ENCODE results near the gene SPECC1L. TPM values are rescaled to one million over a fixed set of nuclear protein-coding genes. Genes with fewer than 3 reads are reported as not detected.
A peak's percentile ranks its signal among the peaks of the same experiment; 100 is the strongest.

Gene SPECC1L
- total RNA-seq, 6 donors from 2014 or later: 37.7 to 80.6 (median 62.3) TPM

DNA sequence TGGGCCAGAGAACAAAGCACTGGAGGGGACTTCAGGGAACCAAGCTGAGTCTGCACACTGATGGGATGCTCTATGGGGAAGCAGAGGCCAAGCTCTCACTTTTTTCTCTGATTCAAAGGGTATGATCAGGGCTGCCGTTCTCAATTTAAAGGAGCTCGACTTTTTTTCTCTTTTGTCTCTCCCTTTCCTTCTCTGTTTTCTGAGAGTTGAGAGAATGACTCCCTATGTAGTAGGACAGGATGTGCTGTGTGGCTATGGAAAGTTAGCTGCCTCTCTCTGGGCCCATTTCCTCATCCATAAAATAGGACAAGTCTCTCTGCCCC is 164.7 kb downstream of the SPECC1L start:
- H3K27me3 ChIP-seq: no peaks in the 10 kb centered on the region
- no peak for DNase-seq
- ATAC-seq (ENCODE audit: low FRiP score in 2 of 2): no peak
- TF ChIP-seq EP300 (IDR thresholded peaks at IDR 0.05) (no peak), POLR2A (IDR thresholded peaks at IDR 0.05) (no peak)
- TF ChIP-seq, protein P1, sequence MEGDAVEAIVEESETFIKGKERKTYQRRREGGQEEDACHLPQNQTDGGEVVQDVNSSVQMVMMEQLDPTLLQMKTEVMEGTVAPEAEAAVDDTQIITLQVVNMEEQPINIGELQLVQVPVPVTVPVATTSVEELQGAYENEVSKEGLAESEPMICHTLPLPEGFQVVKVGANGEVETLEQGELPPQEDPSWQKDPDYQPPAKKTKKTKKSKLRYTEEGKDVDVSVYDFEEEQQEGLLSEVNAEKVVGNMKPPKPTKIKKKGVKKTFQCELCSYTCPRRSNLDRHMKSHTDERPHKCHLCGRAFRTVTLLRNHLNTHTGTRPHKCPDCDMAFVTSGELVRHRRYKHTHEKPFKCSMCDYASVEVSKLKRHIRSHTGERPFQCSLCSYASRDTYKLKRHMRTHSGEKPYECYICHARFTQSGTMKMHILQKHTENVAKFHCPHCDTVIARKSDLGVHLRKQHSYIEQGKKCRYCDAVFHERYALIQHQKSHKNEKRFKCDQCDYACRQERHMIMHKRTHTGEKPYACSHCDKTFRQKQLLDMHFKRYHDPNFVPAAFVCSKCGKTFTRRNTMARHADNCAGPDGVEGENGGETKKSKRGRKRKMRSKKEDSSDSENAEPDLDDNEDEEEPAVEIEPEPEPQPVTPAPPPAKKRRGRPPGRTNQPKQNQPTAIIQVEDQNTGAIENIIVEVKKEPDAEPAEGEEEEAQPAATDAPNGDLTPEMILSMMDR (IDR thresholded peaks at IDR 0.05): no peak
- H3K36me3 ChIP-seq: peaks cover 0 to 6% (median 0%) of the 10 kb centered on the region in 4 donors
- WGBS, 2 donors: 92 to 93% methylated on average over 2 of the region's 2 CpGs
- H3K4me3 ChIP-seq: no peak overlapping the region
- peaks cover 46 to 56% (median 49%) of the 10 kb centered on the region in 4 donors for H3K4me1 ChIP-seq
- no peaks in the 10 kb centered on the region for H3K9me3 ChIP-seq
- peak overlapping the region; percentile 69 to 85 (median 80) for H3K27ac ChIP-seq

DNA sequence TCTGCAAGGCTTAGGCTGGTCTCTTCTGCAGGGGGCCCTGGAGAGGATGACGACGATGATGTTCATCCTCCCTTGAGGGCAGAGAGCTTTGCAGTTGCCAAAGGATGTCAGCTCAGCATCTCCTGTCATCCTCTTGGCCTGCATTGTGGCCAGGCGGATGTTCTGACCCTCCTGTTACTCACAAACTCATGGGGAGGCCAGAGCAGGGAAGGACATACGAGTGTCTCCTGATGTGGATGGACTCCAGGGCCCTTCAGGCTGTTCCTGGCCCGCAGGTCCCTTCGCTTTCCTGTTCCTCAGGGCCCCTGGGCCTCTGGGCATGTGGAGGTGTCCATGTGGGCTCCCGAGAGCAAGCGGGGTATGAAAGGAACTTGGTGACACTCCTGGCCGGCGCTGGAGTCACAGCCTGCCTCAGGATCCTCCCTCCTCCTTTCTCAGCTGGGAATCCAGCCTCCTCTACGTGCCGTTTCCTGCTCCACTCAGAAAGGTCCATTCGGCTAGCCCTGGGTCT is 165.3 kb downstream of the SPECC1L start:
- WGBS, 2 donors: 83 to 85% methylated on average over 7 to 11 of the region's 13 CpGs
- no peak for TF ChIP-seq POLR2A (IDR thresholded peaks at IDR 0.05)
- TF ChIP-seq POLR2AphosphoS5 (IDR thresholded peaks at IDR 0.05): no peak
- no peak for TF ChIP-seq EP300 (IDR thresholded peaks at IDR 0.05)
- TF ChIP-seq, protein P1 (IDR thresholded peaks at IDR 0.05): no peak
- H3K4me1 ChIP-seq: peaks cover 42 to 50% (median 47%) of the 10 kb centered on the region in 4 donors
- no peaks in the 10 kb centered on the region for H3K9me3 ChIP-seq
- DNase-seq: no peak
- H3K36me3 ChIP-seq: peaks cover 0 to 6% (median 3%) of the 10 kb centered on the region in 4 donors
- H3K27me3 ChIP-seq: no peaks in the 10 kb centered on the region
- H3K4me3 ChIP-seq: no peak overlapping the region
- peak in 1 of 2 donors; percentile 12 for ATAC-seq (ENCODE audit: low FRiP score in 2 of 2)
- H3K27ac ChIP-seq: peak overlapping the region in 3 of 4 donors; percentile 69 to 85 (median 83)

DNA sequence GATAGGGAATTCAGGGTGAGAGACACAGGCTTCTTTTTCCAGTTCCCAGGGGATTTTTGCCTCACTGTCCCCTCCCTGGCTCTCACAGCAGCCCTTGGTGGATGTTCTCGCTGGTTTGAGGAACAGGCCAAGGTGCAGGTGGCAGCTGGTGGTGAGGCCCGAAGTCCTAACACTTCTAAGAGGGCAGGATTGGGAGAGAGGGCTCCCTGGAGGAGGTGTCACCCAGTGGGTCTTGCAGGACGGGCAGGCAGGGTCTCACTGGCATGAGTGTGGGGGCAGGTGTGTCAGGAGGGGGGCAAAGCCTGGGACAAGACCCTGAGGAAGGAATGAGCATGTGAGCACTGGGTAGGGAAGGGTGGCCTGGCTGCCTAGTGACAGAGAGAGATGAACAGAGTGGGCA is 165.9 kb downstream of the SPECC1L start:
- Histone ChIP-seq H3K27ac (peak overlapping the region in 2 of 4 donors; percentile 69 to 85), H3K9me3 (no peaks in the 10 kb centered on the region), H3K4me3 (no peak overlapping the region), H3K36me3 (peaks cover 0 to 12% (median 9%) of the 10 kb centered on the region in 4 donors), H3K27me3 (no peaks in the 10 kb centered on the region), H3K4me1 (peaks cover 42 to 50% (median 45%) of the 10 kb centered on the region in 4 donors)
- ATAC-seq (ENCODE audit: low FRiP score in 2 of 2): no peak
- DNase-seq: no peak
- 90 to 96% methylated on average over 3 of the region's 3 CpGs for WGBS, 2 donors
- TF ChIP-seq, protein P1 (IDR thresholded peaks at IDR 0.05): no peak
- no peak for TF ChIP-seq EP300 (IDR thresholded peaks at IDR 0.05)
- no peak for TF ChIP-seq POLR2A (IDR thresholded peaks at IDR 0.05)
- TF ChIP-seq POLR2AphosphoS5 (IDR thresholded peaks at IDR 0.05): no peak

DNA sequence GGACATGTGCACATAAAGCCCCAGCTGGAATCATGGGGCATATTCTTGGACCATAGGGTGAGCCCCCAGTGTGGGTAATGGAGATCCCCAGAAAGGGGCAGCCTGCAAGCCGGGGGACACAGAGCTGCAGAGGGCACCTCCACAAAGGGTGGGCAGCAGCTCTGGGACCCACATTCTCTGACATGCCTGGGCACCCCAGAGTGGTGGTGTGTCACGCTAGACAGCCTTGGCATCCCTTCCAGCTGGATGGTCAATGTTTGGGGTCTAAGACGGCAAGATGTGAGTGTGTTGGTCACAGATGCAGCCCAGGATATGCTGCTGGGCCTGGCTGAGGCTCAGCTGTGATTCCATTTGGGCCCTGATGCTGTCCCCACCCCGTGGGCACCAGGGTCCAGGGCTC is 166.5 kb downstream of the SPECC1L start:
- Histone ChIP-seq H3K36me3 (peaks cover 0 to 18% (median 11%) of the 10 kb centered on the region in 4 donors), H3K4me1 (peaks cover 40 to 45% (median 43%) of the 10 kb centered on the region in 4 donors), H3K27me3 (no peaks in the 10 kb centered on the region), H3K9me3 (no peaks in the 10 kb centered on the region), H3K4me3 (no peak overlapping the region), H3K27ac (no peak overlapping the region)
- WGBS, 2 donors: 96 to 97% methylated on average over 3 to 4 of the region's 4 CpGs
- DNase-seq (peak in 1 of 2 donors; percentile 15), ATAC-seq (ENCODE audit: low FRiP score in 2 of 2) (no peak)
- TF ChIP-seq, protein P1 (IDR thresholded peaks at IDR 0.05): no peak
- TF ChIP-seq POLR2A (IDR thresholded peaks at IDR 0.05): no peak
- no peak for TF ChIP-seq EP300 (IDR thresholded peaks at IDR 0.05)
- no peak for TF ChIP-seq POLR2AphosphoS5 (IDR thresholded peaks at IDR 0.05)

DNA sequence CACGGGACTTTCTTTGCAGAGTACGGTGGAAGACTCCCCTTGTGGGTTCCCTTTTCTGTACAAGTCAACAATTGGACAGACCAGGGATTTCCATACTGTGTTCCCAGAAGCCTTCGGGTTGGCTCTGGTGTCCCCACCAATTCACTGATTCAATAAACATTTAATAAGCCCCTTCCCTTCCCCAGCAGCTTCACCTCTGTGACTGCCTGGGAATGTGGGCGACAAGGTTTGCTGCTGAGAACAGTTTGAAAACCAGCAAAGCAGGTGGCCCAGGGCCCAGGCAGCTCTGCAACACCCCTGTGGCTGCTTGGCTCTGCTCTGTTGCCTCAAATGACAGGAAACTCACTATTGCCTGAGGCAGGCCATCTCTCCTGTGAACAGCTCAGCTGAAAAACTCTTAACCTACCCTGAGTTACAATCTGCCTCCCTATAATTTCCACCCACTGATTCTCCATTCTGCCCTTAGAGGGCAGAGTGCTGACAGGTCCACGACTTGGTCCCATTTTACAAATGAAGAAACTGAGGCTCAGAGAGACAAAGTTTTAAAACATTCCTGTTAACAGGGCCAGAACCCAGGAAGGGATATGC is 167.2 kb downstream of the SPECC1L start:
- ATAC-seq (ENCODE audit: low FRiP score in 2 of 2) (no peak), DNase-seq (peak in 1 of 2 donors; percentile 18)
- Histone ChIP-seq H3K4me3 (no peak overlapping the region), H3K27ac (no peak overlapping the region), H3K4me1 (peaks cover 32 to 38% (median 35%) of the 10 kb centered on the region in 4 donors), H3K36me3 (peaks cover 0 to 19% (median 13%) of the 10 kb centered on the region in 4 donors), H3K27me3 (no peaks in the 10 kb centered on the region), H3K9me3 (no peaks in the 10 kb centered on the region)
- TF ChIP-seq, protein P1 (IDR thresholded peaks at IDR 0.05): no peak
- TF ChIP-seq POLR2AphosphoS5 (IDR thresholded peaks at IDR 0.05) (no peak), EP300 (IDR thresholded peaks at IDR 0.05) (no peak), POLR2A (IDR thresholded peaks at IDR 0.05) (no peak)
- whole genome bisulfite sequencing, 2 donors: 82 to 88% methylated on average over 5 of the region's 5 CpGs

Measured in upper lobe of left lung (tissue), 6 donors.